ENCODE measurements around the gene ZIC1. TPM values are rescaled to one million over a fixed set of nuclear protein-coding genes. Genes with fewer than 3 reads are reported as not detected.

ZIC1 gene
- total and polyA plus RNA-seq, 9 of the 15 experiments (the other 6 are each of a cell fraction or from before 2014, with no cell fraction given), result 0.21 to 0.42 TPM; not detected in 7

GRCh38 chr3:147367676-147368075 is 41.5 kb upstream of the ZIC1 start (continued):
- no peak for TF ChIP-seq ZBTB40 (IDR thresholded peaks at IDR 0.05)
- no peak for TF ChIP-seq ZBTB40 (CRISPR knock-in tag; IDR thresholded peaks at IDR 0.05)
- TF ChIP-seq YBX1 (IDR thresholded peaks at IDR 0.05), result no peak
- no peak for TF ChIP-seq MIER1 (IDR thresholded peaks at IDR 0.05; ENCODE audit: low read depth)
